ENCODE results near the gene ZNF440. TPM values are rescaled to one million over a fixed set of nuclear protein-coding genes. Genes with fewer than 3 reads are reported as not detected.
"Not testable (repeated sequence)": the region's sequence is repeated elsewhere in the genome, so short reads cannot be mapped to it uniquely, and the experiment has no call there.

ZNF440 gene
- total and polyA plus RNA-seq, 2 experiments from 2014 or later: 1.9 to 17.0 TPM

DNA sequence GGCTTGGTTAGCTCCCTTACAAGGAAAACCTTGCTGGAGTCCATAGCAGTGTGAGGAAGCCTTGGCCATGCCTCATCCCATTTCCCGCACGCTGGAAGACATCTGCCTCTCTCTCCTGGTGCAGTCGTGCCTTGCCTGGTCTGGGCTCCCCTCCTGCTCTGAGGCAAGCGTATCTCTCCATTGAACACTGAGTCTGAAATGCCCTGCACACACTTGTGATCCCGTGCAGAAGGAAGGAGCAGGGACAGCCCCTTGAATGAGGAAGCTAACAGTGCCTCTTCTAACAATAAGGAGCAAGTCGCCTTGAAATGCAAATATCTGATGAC lies 407 bp upstream of the ZNF440 start:
- Histone ChIP-seq H3K79me2 (peaks cover 39% of the 10 kb centered on the region), H3K27me3 (no peaks in the 10 kb centered on the region), H3K9me3 (ENCODE audit: low read depth) (peaks cover 2% of the 10 kb centered on the region), H3K27ac (peak overlapping the region; percentile 61), H3K9me2 (replicated peaks; ENCODE audit: insufficient read depth) (no peaks in the 10 kb centered on the region), H3K4me3 (peak overlapping the region; percentile 31), H3K4me2 (peak overlapping the region; percentile 79), H2AFZ (peak overlapping the region; percentile 66), H3K36me3 (replicated peaks; ENCODE audit: insufficient read depth, low read depth) (no peaks in the 10 kb centered on the region), H4K20me1 (ENCODE audit: insufficient read depth, poor library complexity, severe bottlenecking) (no peaks in the 10 kb centered on the region), H3K4me1 (ENCODE audit: insufficient read depth) (no peaks in the 10 kb centered on the region)
- DNase-seq (ENCODE audit: low spot score): no peak
- 4% methylated on average over 6 of the region's 6 CpGs for WGBS (ENCODE audit: low lambda C conversion rate, missing lambda C conversion rate)
- TF ChIP-seq, protein P1, sequence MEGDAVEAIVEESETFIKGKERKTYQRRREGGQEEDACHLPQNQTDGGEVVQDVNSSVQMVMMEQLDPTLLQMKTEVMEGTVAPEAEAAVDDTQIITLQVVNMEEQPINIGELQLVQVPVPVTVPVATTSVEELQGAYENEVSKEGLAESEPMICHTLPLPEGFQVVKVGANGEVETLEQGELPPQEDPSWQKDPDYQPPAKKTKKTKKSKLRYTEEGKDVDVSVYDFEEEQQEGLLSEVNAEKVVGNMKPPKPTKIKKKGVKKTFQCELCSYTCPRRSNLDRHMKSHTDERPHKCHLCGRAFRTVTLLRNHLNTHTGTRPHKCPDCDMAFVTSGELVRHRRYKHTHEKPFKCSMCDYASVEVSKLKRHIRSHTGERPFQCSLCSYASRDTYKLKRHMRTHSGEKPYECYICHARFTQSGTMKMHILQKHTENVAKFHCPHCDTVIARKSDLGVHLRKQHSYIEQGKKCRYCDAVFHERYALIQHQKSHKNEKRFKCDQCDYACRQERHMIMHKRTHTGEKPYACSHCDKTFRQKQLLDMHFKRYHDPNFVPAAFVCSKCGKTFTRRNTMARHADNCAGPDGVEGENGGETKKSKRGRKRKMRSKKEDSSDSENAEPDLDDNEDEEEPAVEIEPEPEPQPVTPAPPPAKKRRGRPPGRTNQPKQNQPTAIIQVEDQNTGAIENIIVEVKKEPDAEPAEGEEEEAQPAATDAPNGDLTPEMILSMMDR (IDR thresholded peaks at IDR 0.05; ENCODE audit: poor library complexity): no peak
- no peak for TF ChIP-seq EZH2 (IDR thresholded peaks at IDR 0.05; ENCODE audit: borderline replicate concordance)
- no peak for TF ChIP-seq EZH2phosphoT487 (IDR thresholded peaks at IDR 0.05; ENCODE audit: low read depth, severe bottlenecking, unreplicated experiment)

DNA sequence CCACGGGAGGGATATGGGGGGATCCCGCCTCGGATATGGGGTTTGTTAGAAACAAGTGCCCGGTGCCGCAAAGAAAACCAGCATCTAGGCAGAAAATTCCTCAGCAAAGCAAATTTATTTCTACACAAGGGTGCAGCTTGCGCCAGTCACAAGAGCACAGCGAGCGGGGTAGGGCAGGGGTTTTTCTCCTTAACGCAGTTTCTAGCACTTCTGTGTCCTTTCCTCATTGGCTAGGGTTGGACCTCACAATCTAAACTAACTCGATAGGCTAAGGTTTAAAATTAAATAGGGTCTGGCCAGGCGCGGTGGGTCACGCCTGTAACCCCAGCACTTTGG lies 595 bp downstream of the ZNF440 start:
- TF ChIP-seq, protein P1 (IDR thresholded peaks at IDR 0.05; ENCODE audit: poor library complexity): no peak
- TF ChIP-seq EZH2 (IDR thresholded peaks at IDR 0.05; ENCODE audit: borderline replicate concordance) (no peak), EZH2phosphoT487 (IDR thresholded peaks at IDR 0.05; ENCODE audit: low read depth, severe bottlenecking, unreplicated experiment) (no peak)
- Histone ChIP-seq H3K9me2 (replicated peaks; ENCODE audit: insufficient read depth) (no peaks in the 10 kb centered on the region), H3K27me3 (no peaks in the 10 kb centered on the region), H4K20me1 (ENCODE audit: insufficient read depth, poor library complexity, severe bottlenecking) (no peaks in the 10 kb centered on the region), H3K9me3 (ENCODE audit: low read depth) (peaks cover 2% of the 10 kb centered on the region), H3K4me3 (peak overlapping the region; percentile 71), H3K4me2 (peak overlapping the region; percentile 79), H3K4me1 (ENCODE audit: insufficient read depth) (no peaks in the 10 kb centered on the region), H3K36me3 (replicated peaks; ENCODE audit: insufficient read depth, low read depth) (no peaks in the 10 kb centered on the region), H3K27ac (peak overlapping the region; percentile 95), H2AFZ (peak overlapping the region; percentile 89), H3K79me2 (peaks cover 48% of the 10 kb centered on the region)
- WGBS (ENCODE audit: low lambda C conversion rate, missing lambda C conversion rate): 17% methylated on average over 13 of the region's 13 CpGs
- peak; percentile 50 for DNase-seq (ENCODE audit: low spot score)

DNA sequence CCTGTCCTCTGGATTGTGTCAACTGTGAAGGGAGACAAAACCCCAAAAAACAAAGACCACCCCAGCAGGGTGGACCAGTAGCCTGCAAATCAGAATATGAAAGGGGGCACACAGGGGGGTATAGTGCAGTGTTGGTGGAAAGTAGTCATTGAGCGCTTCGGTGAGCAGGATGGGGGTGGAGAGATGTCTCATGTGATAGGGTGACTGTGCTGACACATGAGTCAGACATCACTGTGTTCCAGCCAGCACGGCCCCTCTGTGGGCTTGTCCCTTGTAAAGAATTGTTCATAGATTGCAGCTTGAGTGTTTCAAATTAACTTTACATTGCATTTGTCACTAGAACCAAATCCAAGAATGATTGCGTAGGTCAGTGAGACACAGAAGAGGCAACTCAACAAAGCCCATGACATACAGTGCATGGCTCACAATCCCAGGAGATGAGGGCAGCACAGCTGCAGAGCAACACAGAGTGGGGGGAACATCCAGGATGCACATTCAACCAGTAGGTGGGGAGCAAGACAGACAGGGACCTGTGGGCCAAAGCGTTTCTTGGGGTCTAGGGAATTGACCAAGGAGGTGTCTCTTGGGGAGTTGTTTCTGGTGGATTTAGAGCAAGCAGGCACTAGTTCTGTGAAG lies 7.5 kb downstream of the ZNF440 start:
- 87% methylated on average over 5 of the region's 5 CpGs for WGBS (ENCODE audit: low lambda C conversion rate, missing lambda C conversion rate)

DNA sequence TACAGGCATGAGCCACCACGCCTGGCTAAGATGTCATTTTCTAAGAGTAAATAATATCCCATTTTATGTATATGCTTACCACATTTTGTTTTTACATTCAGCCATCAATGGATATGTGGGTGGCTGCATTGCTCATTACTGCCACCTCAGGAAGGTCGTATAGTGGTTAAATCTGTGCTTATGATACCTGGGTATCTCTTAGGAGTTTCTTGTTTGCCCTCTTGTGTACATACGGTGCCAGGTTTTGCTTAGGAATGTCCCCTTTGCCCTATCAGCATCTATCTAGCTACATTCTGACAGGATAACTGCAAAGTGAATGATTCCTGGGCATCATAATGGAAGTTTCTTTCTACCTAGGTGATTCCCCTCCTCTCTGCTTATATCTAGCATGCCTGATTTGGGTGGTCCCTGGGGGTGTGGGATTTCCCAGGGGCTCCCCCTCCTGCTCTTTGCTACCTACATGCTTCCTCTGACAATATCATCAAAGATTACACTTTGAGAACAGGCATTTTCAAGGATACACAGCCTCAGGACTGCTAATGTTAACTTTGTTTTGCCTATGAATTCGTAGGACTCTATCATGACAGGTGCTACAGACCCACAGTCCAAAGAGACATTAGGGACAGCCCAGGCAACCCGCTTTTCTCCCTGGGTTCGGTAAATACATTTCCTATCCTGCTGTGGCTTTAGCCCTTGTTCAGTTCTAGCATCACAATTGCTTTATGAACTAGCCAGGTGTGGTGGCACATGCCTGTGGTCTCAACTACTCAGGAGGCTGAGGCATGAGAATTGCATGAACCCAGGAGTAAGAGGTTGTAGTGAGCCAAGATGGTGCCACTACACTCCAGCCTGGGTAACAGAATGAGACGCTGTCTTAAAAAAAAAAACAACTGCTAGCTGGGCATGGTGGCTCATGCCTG lies 15.1 kb downstream of the ZNF440 start:
- H3K9me2 ChIP-seq (replicated peaks; ENCODE audit: insufficient read depth); H3K4me1 ChIP-seq (ENCODE audit: insufficient read depth); H3K27ac ChIP-seq; DNase-seq (ENCODE audit: low spot score); H2AFZ ChIP-seq; H3K4me2 ChIP-seq; H3K27me3 ChIP-seq; H3K4me3 ChIP-seq; H4K20me1 ChIP-seq (ENCODE audit: insufficient read depth, poor library complexity, severe bottlenecking): not testable (repeated sequence)
- Histone ChIP-seq H3K36me3 (replicated peaks; ENCODE audit: insufficient read depth, low read depth) (peaks cover 22% of the 10 kb centered on the region), H3K79me2 (peaks cover 12% of the 10 kb centered on the region), H3K9me3 (ENCODE audit: low read depth) (peaks cover 55% of the 10 kb centered on the region)
- WGBS (ENCODE audit: low lambda C conversion rate, missing lambda C conversion rate): 94% methylated on average over 7 of the region's 7 CpGs

More for the DNA sequence above, 7.5 kb downstream of the ZNF440 start:
- peaks cover 54% of the 10 kb centered on the region for H3K79me2 ChIP-seq
- H2AFZ ChIP-seq: no peak overlapping the region
- no peak overlapping the region for H3K27ac ChIP-seq
- H3K4me1 ChIP-seq (ENCODE audit: insufficient read depth): no peaks in the 10 kb centered on the region
- H3K9me2 ChIP-seq (replicated peaks; ENCODE audit: insufficient read depth): no peaks in the 10 kb centered on the region
- DNase-seq (ENCODE audit: low spot score): no peak
- peaks cover 5% of the 10 kb centered on the region for H3K9me3 ChIP-seq (ENCODE audit: low read depth)
- no peaks in the 10 kb centered on the region for H4K20me1 ChIP-seq (ENCODE audit: insufficient read depth, poor library complexity, severe bottlenecking)
- no peaks in the 10 kb centered on the region for H3K36me3 ChIP-seq (replicated peaks; ENCODE audit: insufficient read depth, low read depth)
- TF ChIP-seq, protein P1 (IDR thresholded peaks at IDR 0.05; ENCODE audit: poor library complexity): no peak
- TF ChIP-seq EZH2 (IDR thresholded peaks at IDR 0.05; ENCODE audit: borderline replicate concordance): no peak
- no peak for TF ChIP-seq EZH2phosphoT487 (IDR thresholded peaks at IDR 0.05; ENCODE audit: low read depth, severe bottlenecking, unreplicated experiment)
- H3K4me3 ChIP-seq: no peak overlapping the region
- no peaks in the 10 kb centered on the region for H3K27me3 ChIP-seq
- no peak overlapping the region for H3K4me2 ChIP-seq
